Measurements from ENCODE around the gene SCUBE3. TPM values are rescaled to one million over a fixed set of nuclear protein-coding genes. Genes with fewer than 3 reads are reported as not detected.

SCUBE3 gene
- total RNA-seq, 1 donor from 2014 or later: 1.2 TPM

DNA sequence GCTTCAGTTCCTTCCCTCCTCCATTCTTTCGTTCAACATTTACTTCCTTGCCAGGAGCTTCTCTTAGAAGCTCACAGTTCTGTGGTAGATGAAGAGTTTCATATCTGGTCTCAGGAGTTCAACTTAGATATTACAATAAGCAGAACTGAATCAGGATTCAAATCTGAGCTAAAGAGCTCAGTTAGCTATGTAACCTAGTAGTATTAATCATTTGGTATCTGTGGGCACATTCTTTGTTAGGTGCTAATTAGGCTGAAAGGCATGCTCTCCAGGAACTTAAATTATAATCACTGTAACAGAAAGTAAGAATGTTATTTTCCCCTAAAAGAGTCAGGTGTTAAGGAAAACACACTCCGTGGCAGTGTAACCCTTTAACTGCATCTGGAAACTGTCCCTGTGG, 54.1 kb downstream of the SCUBE3 start:
- H3K4me3 ChIP-seq (ENCODE audit: low read depth, low read length): no peak overlapping the region
- no peak for DNase-seq (ENCODE audit: low read depth)
- TF ChIP-seq, protein P1, sequence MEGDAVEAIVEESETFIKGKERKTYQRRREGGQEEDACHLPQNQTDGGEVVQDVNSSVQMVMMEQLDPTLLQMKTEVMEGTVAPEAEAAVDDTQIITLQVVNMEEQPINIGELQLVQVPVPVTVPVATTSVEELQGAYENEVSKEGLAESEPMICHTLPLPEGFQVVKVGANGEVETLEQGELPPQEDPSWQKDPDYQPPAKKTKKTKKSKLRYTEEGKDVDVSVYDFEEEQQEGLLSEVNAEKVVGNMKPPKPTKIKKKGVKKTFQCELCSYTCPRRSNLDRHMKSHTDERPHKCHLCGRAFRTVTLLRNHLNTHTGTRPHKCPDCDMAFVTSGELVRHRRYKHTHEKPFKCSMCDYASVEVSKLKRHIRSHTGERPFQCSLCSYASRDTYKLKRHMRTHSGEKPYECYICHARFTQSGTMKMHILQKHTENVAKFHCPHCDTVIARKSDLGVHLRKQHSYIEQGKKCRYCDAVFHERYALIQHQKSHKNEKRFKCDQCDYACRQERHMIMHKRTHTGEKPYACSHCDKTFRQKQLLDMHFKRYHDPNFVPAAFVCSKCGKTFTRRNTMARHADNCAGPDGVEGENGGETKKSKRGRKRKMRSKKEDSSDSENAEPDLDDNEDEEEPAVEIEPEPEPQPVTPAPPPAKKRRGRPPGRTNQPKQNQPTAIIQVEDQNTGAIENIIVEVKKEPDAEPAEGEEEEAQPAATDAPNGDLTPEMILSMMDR (conservative IDR thresholded peaks at IDR 0.05; ENCODE audit: low read depth, low read length): no peak

DNA sequence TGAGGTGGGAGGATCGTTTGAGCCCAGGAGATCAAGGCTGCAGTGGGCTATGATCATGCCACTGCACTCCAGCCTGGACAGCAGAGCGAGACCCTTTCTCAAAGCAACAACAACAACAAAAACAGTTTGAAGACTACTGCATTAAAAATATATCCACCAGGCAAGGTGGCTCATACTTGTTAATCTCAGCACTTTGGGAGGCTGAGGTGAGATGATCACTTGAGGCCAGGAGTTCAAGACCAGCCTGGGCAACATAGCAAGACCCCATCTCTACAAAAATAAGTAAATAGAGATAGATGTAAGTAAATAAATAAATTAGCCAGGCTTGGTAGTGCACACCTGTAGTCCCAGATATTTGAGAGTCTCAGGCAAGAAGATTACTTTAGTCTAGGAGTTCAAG, 58.2 kb downstream of the SCUBE3 start:
- TF ChIP-seq, protein P1 (conservative IDR thresholded peaks at IDR 0.05; ENCODE audit: low read depth, low read length): no peak
- DNase-seq (ENCODE audit: low read depth): no peak
- H3K4me3 ChIP-seq (ENCODE audit: low read depth, low read length): no peak overlapping the region

DNA sequence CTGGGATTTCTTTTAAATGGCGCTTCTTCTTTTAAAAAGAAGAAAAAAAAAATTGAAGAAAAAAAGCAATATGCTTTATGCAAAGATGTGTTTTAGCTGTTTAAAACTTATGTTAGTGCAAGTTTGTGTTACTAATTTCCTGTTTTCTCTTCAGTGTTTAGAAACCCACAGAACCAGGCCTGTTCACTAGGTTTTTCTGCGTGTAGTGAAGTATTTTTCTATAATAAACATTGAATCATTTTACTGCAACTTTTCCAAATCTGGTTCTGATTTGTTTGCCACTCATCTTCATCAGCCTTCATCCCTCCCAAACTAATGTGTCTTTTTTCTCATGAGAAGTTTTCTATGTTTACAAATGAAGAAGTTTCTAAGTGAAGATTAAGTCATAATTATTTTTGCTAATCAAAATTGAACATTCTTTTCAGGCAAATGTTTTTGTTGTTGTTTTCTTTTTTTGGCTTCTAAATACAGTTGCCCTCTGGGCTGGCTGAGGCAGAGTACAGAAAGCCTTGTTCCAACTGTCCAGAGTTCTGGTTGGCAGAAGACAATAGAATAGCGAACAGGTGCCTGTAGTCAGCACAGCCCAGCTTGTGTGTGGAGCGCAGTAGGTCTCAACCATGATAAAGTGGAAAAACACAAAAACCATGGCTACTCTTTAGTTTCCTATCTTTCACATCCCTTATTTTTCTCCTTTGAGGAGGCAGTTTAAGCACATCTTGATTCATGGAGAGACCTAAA, 60.2 kb downstream of the SCUBE3 start:
- no peak overlapping the region for H3K4me3 ChIP-seq (ENCODE audit: low read depth, low read length)
- TF ChIP-seq, protein P1 (conservative IDR thresholded peaks at IDR 0.05; ENCODE audit: low read depth, low read length): no peak
- DNase-seq (ENCODE audit: low read depth): no peak

DNA sequence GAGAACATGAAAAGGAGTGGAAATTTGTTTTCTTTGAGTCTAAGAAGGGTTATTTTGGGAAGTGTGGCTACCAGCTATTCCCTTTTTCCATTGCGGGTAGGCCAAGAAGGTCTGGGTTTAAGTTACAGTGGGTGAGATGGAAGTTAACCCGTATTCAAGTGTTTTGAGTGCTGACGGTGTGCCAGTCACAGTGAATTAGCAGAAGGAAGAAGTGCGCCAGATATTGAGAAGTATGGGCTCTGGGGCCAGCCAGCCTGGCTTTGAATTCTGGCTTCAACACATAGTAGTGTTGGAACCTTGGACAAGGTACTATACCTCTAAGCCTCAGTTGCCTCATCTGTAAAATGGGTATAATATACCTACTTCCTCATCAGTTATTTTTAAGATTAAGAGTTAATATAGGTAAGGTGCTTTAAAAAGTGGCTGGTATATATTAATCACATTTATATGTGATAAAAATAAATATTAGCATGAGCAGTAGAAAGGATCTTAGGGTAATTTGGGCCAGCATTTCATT, 62.0 kb downstream of the SCUBE3 start:
- no peak for DNase-seq (ENCODE audit: low read depth)
- TF ChIP-seq, protein P1 (conservative IDR thresholded peaks at IDR 0.05; ENCODE audit: low read depth, low read length): no peak
- no peak overlapping the region for H3K4me3 ChIP-seq (ENCODE audit: low read depth, low read length)

DNA sequence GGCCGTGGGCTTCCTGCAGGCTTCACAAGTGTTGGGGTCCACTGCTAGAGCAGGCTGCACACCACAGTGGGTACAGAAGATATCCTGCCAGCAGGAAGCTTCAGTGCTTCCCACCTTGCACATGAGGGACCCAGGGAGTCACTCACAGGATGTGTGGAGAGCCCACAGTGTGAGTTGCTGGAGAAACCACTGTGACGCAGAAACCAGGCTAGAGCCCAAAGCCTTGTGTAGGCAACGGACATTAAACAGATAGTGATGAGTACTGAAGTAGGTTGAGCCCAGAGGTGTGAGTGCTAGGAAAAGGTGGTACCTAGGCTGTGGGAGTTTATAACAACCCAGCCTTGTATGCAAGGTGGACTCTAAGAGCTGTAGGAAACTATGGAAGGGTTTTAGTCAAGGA, 65.0 kb downstream of the SCUBE3 start:
- TF ChIP-seq, protein P1 (conservative IDR thresholded peaks at IDR 0.05; ENCODE audit: low read depth, low read length): no peak
- DNase-seq (ENCODE audit: low read depth): no peak
- H3K4me3 ChIP-seq (ENCODE audit: low read depth, low read length): no peak overlapping the region

DNA sequence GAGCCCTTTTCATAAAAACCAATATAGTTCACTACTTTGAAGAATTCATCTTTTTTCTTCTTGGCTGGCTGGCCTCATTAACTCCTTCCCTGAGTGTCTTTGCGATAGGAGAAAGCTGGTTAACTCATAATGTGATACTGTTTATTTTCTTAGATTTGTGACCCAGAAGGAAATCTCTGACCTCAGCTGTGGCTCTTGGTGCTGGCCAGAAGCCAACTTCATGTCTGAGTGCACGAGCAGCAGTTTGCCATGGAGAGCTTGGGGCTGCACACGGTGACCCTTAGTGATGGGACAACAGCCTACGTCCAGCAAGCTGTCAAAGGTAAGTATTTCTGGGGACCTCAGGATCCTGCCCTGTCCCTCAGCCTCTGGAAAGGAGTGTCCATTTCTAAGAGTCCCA, 67.1 kb downstream of the SCUBE3 start:
- TF ChIP-seq, protein P1 (conservative IDR thresholded peaks at IDR 0.05; ENCODE audit: low read depth, low read length): no peak
- no peak overlapping the region for H3K4me3 ChIP-seq (ENCODE audit: low read depth, low read length)
- no peak for DNase-seq (ENCODE audit: low read depth)

DNA sequence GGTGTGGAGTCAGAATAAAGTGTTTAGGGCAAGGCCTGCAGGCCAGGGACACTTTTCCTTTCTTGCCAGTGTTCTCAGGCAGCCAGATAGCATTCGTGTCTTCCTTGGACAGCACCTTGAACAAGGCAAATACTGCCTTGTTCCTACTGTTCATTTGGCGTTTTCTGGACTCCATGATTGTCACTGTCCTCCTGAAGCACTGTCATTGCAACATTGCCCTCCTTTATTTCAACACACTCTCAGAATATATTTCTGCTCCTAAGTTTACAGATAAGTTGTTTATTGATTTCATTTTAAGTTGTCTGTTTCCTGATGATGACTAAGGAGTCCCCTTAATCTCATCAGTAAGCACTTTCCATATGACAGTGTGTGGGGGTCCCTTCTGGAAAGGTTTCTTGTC, 68.7 kb downstream of the SCUBE3 start:
- DNase-seq (ENCODE audit: low read depth): no peak
- no peak overlapping the region for H3K4me3 ChIP-seq (ENCODE audit: low read depth, low read length)
- TF ChIP-seq, protein P1 (conservative IDR thresholded peaks at IDR 0.05; ENCODE audit: low read depth, low read length): no peak

All from epithelial cell of proximal tubule (primary cell).